Activated CD4-positive, CD25-positive, alpha-beta regulatory T cell (primary cell): Measurements from ENCODE around the gene TUBG1.
"Not testable (repeated sequence)": the region's sequence is repeated elsewhere in the genome, so short reads cannot be mapped to it uniquely, and the experiment has no call there.

Source experiments
- DNase-seq, 4 experiments: peaks; one replicate each; lab custom pipeline; 2025; lab: John Stamatoyannopoulos, UW

The TUBG1 gene

DNA sequence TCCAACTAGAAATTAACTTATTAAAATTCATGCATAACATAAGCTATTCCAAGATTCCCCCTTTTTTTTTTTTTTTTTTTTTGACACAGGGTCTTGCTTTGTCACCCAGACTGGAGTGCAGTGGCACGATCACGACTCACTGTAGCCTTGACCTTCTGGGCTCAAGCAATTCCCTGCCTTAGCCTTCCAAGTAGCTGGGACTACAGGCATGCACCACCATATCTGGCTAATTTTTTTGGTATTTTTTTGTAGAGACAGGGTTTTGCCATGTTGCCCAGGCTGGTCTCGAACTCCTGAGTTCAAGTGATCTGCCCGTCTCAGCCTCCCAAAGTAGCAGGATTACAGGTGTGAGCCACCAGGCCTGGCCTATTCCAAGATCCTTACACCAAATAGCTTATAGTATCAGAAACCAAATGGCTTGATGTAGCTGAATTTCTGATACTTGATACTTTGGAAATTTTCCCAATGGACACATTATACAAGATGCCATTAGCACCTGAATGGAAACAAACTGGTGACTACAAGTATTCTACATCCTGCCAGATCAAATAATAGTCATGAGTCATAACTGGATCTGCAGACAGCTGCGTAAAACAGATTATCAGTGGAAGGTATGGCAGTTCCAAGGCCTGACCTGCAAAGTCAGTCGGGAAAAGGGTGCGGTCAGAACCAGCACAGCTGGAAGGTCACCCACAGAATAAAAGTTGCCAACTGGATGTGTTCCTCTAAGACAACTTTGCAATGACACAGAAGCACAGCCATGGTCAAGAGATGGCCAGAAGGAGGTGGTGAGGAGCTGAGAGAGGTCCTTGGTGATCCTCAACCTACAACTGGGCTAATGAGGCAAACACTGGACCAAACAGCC lies 14.5 kb downstream of the TUBG1 start:
- DNase-seq = no peak

DNA sequence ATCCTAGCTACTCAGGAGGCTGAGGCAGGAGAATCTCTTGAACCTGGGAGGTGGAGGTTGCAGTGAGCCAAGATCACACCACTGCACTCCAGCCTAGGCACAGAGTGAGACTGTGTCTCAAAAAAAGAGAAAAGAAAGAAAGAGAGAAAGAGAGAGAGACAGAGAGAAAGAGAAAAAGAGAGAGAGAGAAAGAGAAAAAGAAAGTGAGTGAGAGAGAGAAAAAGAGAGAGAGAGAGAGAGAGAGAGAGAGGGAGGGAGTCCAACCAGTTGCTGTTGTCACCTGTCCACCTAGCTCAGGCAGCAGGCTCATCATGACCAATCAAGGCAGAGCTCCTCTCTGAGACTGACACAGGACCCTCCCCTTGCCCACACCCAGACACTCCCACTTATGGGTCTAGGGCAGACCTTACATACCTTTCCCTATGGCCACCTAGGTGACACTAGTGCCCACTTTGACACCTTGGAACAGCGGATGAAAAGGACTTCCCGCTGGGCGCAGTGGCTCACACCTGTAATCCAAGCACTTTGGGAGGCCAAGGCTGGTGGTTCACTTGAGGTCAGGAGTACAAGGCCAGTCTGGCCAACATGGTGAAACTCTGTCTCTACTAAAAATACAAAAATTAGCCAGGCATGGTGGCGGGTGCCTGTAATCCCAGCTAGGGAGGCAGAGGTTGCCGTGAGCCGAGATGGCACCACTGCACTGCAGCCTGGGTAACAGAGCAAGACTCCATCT lies 17.7 kb downstream of the TUBG1 start:
- not testable (repeated sequence) for DNase-seq

DNA sequence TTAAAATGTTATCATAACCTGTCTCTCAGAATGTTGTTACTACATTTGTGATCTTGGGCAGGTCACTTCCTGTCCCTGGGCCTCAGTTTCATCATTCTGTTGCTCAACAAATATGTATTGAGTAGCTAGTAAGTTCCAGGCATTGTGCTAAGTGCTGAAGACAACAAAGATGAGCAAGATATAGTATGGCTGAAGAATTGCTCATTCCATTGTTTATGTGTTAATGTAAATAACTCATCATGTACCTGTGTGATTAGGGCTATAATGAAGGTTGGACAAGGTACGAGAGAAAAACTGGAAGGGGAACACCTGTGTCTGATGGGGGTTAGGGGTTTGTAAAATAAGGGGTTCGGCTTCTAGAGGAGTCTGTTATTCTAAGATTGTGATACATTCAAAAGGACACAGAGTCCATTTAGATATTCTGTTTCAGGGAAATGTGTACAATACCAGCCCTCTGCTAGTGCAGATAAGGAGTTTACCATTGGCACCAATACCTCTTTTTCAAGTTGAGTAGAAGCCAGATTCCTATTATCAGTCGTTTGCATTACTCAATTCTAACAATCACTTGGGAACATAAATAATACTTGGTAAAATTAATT lies 20.0 kb downstream of the TUBG1 start:
- DNase-seq = no peak

DNA sequence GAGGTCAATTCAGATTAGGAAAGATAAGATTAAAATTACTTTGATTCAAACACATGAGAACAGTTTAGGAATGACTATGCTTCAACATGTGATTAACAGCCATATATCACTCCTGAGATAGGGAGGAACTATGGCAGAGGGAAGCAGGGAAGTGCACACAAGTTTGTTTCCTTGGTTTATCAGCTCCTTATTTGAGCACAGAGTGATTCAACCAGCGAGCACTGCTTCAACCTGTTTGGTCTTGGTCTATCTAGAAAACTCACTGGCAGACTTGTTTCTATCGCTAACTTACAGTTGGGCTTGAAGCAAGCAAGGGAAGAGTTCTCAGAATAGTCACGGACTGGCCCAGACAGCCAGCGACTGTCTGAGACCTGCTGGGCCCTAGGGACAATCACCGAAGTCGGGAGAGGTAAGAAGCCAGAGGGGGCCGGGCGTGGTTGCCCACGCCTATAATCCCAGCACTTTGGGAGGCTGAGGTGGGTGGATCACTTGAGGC lies 23.5 kb downstream of the TUBG1 start:
- no peak for DNase-seq

- DNase-seq = no peak
These were observed 30.1 kb downstream of the TUBG1 start for GRCh38 chr17:42639525-42640113.

GRCh38 chr17:42640121-42640520 lies 30.6 kb downstream of the TUBG1 start:
- DNase-seq = no peak

DNA sequence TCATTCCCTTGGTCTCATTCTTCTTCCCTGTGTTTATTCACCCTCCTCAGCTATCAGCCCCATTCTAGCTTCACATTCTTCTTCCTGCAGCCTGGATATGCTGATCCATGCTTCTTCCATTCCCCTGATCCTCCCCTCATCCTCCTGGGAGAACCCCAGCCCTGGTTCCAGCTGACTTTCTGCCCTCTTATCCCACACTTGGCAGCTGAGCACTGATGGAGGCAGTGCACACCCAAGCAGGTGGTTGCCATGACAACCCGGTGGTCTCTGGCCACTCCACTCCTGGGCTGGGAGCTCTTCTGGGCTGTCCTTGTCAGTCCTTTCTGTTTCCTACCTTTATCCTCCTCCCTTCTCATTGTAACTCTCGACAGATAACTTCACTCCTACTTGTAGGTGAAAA lies 32.9 kb downstream of the TUBG1 start:
- no peak for DNase-seq

- no peak for DNase-seq
These were observed 38.3 kb downstream of the TUBG1 start for GRCh38 chr17:42647778-42648177.

DNA sequence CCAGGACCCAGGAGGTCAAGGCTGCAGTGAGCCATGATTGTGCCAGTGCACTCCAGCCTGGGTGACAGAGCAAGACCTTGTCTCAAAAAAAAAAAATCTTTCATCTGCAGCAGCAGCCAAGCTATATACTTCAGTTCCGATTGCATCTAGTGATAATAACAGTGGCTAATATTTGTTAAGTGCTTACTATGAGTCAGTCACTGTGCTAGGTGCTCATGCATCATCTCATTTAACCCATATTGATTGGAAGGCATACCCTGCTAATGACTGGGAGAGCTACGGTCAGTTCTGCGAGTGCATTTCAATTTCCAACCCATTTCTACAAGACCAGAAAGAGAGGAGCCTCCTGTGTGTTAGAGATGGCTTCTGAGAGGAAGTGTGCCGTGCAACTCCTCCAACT lies 41.9 kb downstream of the TUBG1 start:
- no peak for DNase-seq

GRCh38 chr17:42653179-42654124 lies 44.0 kb downstream of the TUBG1 start:
- no peak for DNase-seq

- DNase-seq = no peak
These were observed 46.0 kb downstream of the TUBG1 start for GRCh38 chr17:42655528-42655927.

DNA sequence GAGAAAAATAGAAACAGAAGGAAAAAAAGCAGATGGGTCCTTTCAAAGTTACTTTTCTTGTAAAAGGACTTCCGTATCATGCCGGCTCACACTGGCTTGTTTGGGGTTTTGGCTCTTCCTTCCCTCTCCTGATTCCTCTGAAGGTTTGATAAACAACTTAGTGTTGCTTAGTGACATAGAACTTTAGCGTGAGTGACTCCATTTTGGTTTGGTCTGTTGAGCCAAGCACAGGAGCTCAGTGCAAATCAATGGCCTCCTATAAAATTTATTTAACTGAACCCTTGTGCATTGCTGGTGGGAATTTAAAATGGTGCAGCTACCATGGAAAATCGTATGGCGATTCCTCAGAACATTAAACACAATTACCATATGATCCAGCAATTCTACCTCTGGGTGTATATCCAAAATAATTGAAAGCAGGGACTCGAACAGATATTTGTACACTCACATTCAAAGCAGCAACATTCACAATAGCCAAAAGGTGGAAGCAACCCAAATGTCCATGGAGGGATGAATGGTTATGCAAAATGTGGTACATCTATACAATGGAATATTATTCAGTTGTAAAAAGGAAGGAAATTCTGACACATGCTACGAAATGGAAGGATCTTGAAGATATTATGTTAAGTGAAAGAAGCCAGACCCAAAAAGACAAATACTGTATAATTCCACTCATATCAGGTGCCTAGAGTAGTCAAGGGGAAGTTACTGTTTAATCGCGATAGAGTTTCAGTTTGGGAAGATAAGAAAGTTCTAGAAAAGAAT lies 48.5 kb downstream of the TUBG1 start:
- DNase-seq = no peak

DNA sequence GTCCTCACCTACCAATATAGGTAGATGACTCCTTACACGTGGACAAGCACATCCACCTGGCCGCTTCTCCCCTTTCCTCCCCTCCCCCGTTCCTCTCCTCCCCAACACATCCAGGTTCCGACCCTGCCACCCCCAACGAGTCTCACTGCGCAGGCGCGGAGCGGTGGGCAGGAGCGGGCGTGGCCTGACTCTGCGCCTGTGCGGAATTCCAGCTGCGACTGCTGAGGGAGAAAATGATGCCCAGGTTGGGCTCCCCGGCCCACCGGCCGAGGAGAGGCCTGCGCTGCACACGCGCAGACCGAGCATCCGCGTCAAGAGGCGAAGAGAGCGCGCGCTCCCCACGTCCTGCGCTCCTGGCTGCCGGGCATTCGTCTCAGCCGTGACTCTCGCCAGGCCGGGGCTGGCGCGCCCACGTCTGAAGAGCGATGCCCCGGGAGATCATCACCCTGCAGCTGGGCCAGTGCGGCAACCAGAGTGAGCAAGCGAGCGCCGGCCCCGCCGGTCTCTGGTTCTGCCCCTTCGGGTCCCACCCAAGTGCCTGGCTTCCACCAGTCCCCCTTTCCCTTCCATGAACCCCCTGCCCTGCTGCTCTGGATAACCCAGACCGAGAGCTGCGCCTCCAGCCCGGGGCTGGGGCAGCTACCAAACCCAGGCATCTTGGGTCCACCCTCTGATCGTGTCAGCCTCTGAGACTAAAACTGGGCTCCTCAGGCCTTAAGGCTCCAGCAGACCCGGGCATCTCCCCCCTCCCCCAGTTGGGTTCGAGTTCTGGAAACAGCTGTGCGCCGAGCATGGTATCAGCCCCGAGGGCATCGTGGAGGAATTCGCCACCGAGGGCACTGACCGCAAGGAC lies 49.8 kb downstream of the TUBG1 start, which contains the start of gene TUBG2:
Gene TUBG2 (plus strand): TSS at position 206 of the 853 bp plus-strand sequence. CDS start 220 bp downstream, at position 426.
- peak in 3 of 4 experiments; percentile 24 to 59 (median 54) for DNase-seq

GRCh38 chr17:42659932-42660274 lies 50.4 kb downstream of the TUBG1 start:
- not testable (repeated sequence) for DNase-seq

DNA sequence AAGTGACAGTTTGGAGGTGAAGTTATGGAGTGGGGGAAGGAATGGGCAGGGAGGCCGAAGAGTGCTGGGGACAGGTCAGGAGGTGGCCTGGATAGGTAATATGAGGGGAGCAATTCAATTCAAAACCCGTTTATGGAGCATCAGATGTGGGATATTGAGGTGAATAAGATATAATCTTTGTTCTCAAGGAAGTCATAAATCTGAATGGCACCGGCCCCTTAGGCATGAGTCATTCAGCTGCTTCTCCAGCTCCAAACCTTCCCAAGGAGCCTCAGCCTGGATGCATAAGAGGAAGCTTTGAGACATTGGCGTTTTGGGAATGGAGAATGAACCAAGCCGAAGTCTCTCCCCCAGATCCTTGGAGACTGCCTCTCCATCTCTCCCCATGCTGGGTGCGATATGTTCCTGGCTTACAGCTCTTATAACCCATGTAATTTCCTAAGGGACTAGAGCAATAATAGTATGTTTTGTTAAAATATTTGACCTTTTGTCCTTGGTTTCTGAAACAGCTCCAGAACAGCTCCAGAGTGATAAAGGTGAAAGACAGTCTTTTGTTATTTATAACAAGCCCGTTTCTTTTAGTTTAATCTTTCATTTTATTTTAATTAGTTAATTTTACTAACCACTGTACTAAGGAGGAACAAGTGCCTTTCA lies 51.3 kb downstream of the TUBG1 start:
- no peak for DNase-seq
